ENCODE measurements around the gene SHROOM3.
"Not testable (repeated sequence)": the region's sequence is repeated elsewhere in the genome, so short reads cannot be mapped to it uniquely, and the experiment has no call there.

SHROOM3 gene

GRCh38 chr4:76447393-76447851 is 12.4 kb downstream of the SHROOM3 start:
- no peak for DNase-seq

- no peak for DNase-seq
Observed at GRCh38 chr4:76448211-76448610, 13.2 kb downstream of the SHROOM3 start.

GRCh38 chr4:76449362-76449767 is 14.3 kb downstream of the SHROOM3 start:
- DNase-seq = no peak

GRCh38 chr4:76449833-76450232 is 14.8 kb downstream of the SHROOM3 start:
- no peak for DNase-seq

- DNase-seq = no peak
Observed at GRCh38 chr4:76453232-76453631, 18.2 kb downstream of the SHROOM3 start.

GRCh38 chr4:76454073-76454472 is 19.0 kb downstream of the SHROOM3 start:
- DNase-seq = not testable (repeated sequence)

- no peak for DNase-seq
Observed at GRCh38 chr4:76457885-76458284, 22.9 kb downstream of the SHROOM3 start.

- no peak for DNase-seq
Observed at GRCh38 chr4:76458297-76458696, 23.3 kb downstream of the SHROOM3 start.

- DNase-seq = no peak
Observed at GRCh38 chr4:76458825-76459224, 23.8 kb downstream of the SHROOM3 start.

- no peak for DNase-seq
Observed at GRCh38 chr4:76459291-76459723, 24.3 kb downstream of the SHROOM3 start.

GRCh38 chr4:76463568-76463967 is 28.5 kb downstream of the SHROOM3 start:
- no peak for DNase-seq

- DNase-seq = no peak
Observed at GRCh38 chr4:76470064-76470463, 35.0 kb downstream of the SHROOM3 start.

GRCh38 chr4:76470532-76470931 is 35.5 kb downstream of the SHROOM3 start:
- no peak for DNase-seq

GRCh38 chr4:76476571-76476970 is 41.5 kb downstream of the SHROOM3 start:
- no peak for DNase-seq

- no peak for DNase-seq
Observed at GRCh38 chr4:76484654-76485053, 49.6 kb downstream of the SHROOM3 start.

- DNase-seq = no peak
Observed at GRCh38 chr4:76485450-76485849, 50.4 kb downstream of the SHROOM3 start.

GRCh38 chr4:76486588-76487276 is 51.7 kb downstream of the SHROOM3 start:
- no peak for DNase-seq

GRCh38 chr4:76487621-76488020 is 52.6 kb downstream of the SHROOM3 start:
- no peak for DNase-seq

- DNase-seq = no peak
Observed at GRCh38 chr4:76488455-76488854, 53.4 kb downstream of the SHROOM3 start.

- DNase-seq = no peak
Observed at GRCh38 chr4:76488888-76489685, 54.1 kb downstream of the SHROOM3 start.

- no peak for DNase-seq
Observed at GRCh38 chr4:76489686-76490161, 54.7 kb downstream of the SHROOM3 start.

- DNase-seq = no peak
Observed at GRCh38 chr4:76492055-76492454, 57.0 kb downstream of the SHROOM3 start.

- DNase-seq = no peak
Observed at GRCh38 chr4:76494243-76494642, 59.2 kb downstream of the SHROOM3 start.
